Adrenal gland (tissue), 12 donors: ENCODE measurements around the gene CD93. TPM values are rescaled to one million over a fixed set of nuclear protein-coding genes. Genes with fewer than 3 reads are reported as not detected.

Source experiments
- DNase-seq, 7 donors: peaks; one replicate each; pipeline ENCODE4 v3.0.0-alpha.2; 2019 to 2020
- H3K27ac ChIP-seq, 5 donors: fragments of 200-600 bp; sonication (generic) in 4 of 5; 1 replicate in 3 of 5; 2 replicates in 2 of 5; pipeline versions ENCODE4 v1.5.1 to v1.8.0; 2016 to 2020; ENCODE audit warnings: mild to moderate bottlenecking in 1 of 5
- H3K27me3 ChIP-seq: fragments of 200-600 bp; 2 replicates; pipeline ENCODE4 v1.8.0; 2021
- H3K36me3 ChIP-seq, 2 donors: fragments of 200-600 bp; replicated peaks in 1 of 2; 1 replicate in 1 of 2; 2 replicates in 1 of 2; pipeline versions ENCODE4 v1.5.1 to v1.8.0; 2018 to 2022
- H3K4me1 ChIP-seq, 2 donors: fragments of 200-600 bp; replicated peaks in 1 of 2; 1 replicate in 1 of 2; 2 replicates in 1 of 2; pipeline versions ENCODE4 v1.5.1 to v1.8.0; 2018 to 2021
- H3K4me3 ChIP-seq, 4 donors: fragments of 200-600 bp; sonication (generic) in 3 of 4; one replicate each; pipeline ENCODE4 v1.5.1; 2016 to 2018
- H3K9me3 ChIP-seq, 3 donors: fragments of 200-600 bp; sonication (generic) in 1 of 3; replicated peaks in 1 of 3; 1 replicate in 2 of 3; 2 replicates in 1 of 3; pipeline versions ENCODE4 v1.5.1 to v1.8.0; 2016 to 2021
- CTCF ChIP-seq, 6 experiments: fragments of 450-650 bp in 4 of 6; fragments of 200-600 bp in 2 of 6; sonication (generic) in 1 of 6; IDR thresholded peaks; 1 replicate in 5 of 6; 2 replicates in 1 of 6; pipeline versions ENCODE4 v1.5.1 to v1.8.0; 2016 to 2021; ENCODE audit warnings: antibody characterized with exemption in 6 of 6, mild to moderate bottlenecking in 2 of 6, moderate library complexity in 1 of 6
- POLR2A ChIP-seq, 2 donors: fragments of 450-650 bp; IDR thresholded peaks; one replicate each; pipeline ENCODE4 v1.6.1; 2017; ENCODE audit warnings: antibody characterized with exemption in 2 of 2, mild to moderate bottlenecking in 2 of 2, moderate library complexity in 1 of 2
- WGBS, 4 donors: extraction: QIAGEN DNeasy Blood & Tissue Kit in 2 of 4; methylation state at CpG; one replicate each; pipeline versions ENCODE4 v1.1.5 to v1.1.7; 2013 to 2017; 5-methylcytosine and 5-hydroxymethylcytosine counted together
- intact Hi-C, 2 donors: fragments of 100-400 bp; cut with DNase I; formaldehyde crosslinking; loops; one replicate each; pipeline versions ENCODE4 v1.14.1 to v1.15.0; 2022 to 2023
- polyA plus RNA-seq, 3 donors: library from polyadenylated mRNA; stranded (reverse); fragments of 200-250 nt in 2 of 3; fragments of 350-450 nt in 1 of 3; fragmentation: Illumina TruSeq in 1 of 3; extraction: RNeasy Lipid Tissue Mini Kit (QIAGEN cat#74804) in 1 of 3; gene quantifications; one replicate each; pipeline ENCODE4 v1.2.3, GENCODE V29; 2013 to 2014
- total RNA-seq, 9 donors: library from RNA; depleted of rRNA in 4 of 9; stranded (reverse); fragments of >200 nt in 4 of 9; fragments of 120-200 nt in 1 of 9; fragmentation: NEBNext Ultra II Directional in 1 of 9; extraction: Animal tissue kit (Norgen Biotek cat#: 25700) in 1 of 9; gene quantifications; one replicate each; pipeline versions ENCODE4 v1.1.0 to v1.2.4, GENCODE V29; 2013 to 2023
- donor health status: healthy with polysubstance abuse.
- donor health status: Bipolar disorder and iron deficiency.
- donor health status: DM: yes; HTN: yes; CAD: no.
- donor health status: DM: no; HTN: no; CAD: no.
- donor health status: DM: no; HTN: no; CAD: no.
- donor health status: DM: yes; HTN: yes; CAD: no.

The CD93 gene
- total and polyA plus RNA-seq, 12 donors, result 4.3 to 83.0 (median 37.3) TPM

GRCh38 chr20:23071996-23072395 is 14.1 kb downstream of the CD93 start:
- Histone ChIP-seq H3K27me3 (no peaks in the 10 kb centered on the region), H3K4me3 (no peak overlapping the region), H3K27ac (no peak overlapping the region), H3K9me3 (no peaks in the 10 kb centered on the region), H3K4me1 (no peaks in the 10 kb centered on the region), H3K36me3 (no peaks in the 10 kb centered on the region)
- intact Hi-C loops, result no loop called here
- no peak for DNase-seq
- TF ChIP-seq POLR2A (IDR thresholded peaks at IDR 0.05), result no peak
- no peak for TF ChIP-seq CTCF (IDR thresholded peaks at IDR 0.05)
- WGBS, 4 donors, result 76 to 84% (median 81%) methylated on average over 4 of the region's 4 CpGs

GRCh38 chr20:23071398-23071797 is 14.7 kb downstream of the CD93 start:
- H3K4me1 ChIP-seq, result no peaks in the 10 kb centered on the region
- H3K36me3 ChIP-seq, result no peaks in the 10 kb centered on the region
- WGBS, 4 donors, result 59 to 82% (median 62%) methylated on average over 3 of the region's 3 CpGs
- TF ChIP-seq POLR2A (IDR thresholded peaks at IDR 0.05) (no peak), CTCF (IDR thresholded peaks at IDR 0.05) (no peak)
- no peaks in the 10 kb centered on the region for H3K9me3 ChIP-seq
- intact Hi-C loops, result no loop called here
- no peak overlapping the region for H3K27ac ChIP-seq
- DNase-seq, result no peak
- no peaks in the 10 kb centered on the region for H3K27me3 ChIP-seq
- no peak overlapping the region for H3K4me3 ChIP-seq

GRCh38 chr20:23069108-23069507 is 17.0 kb downstream of the CD93 start:
- TF ChIP-seq POLR2A (IDR thresholded peaks at IDR 0.05) (no peak), CTCF (IDR thresholded peaks at IDR 0.05) (no peak)
- WGBS, 4 donors, result 73 to 90% (median 85%) methylated on average over 2 of the region's 2 CpGs
- intact Hi-C loops, result no loop called here

GRCh38 chr20:23068283-23068682 is 17.8 kb downstream of the CD93 start:
- Histone ChIP-seq H3K9me3 (no peaks in the 10 kb centered on the region), H3K27me3 (no peaks in the 10 kb centered on the region), H3K36me3 (no peaks in the 10 kb centered on the region), H3K27ac (no peak overlapping the region), H3K4me1 (no peaks in the 10 kb centered on the region), H3K4me3 (no peak overlapping the region)
- DNase-seq, result no peak
- TF ChIP-seq CTCF (IDR thresholded peaks at IDR 0.05) (no peak), POLR2A (IDR thresholded peaks at IDR 0.05) (no peak)
- 89 to 100% (median 97%) methylated on average over 1 of the region's 1 CpG for whole genome bisulfite sequencing, 4 donors
- intact Hi-C loops, result no loop called here

More at GRCh38 chr20:23069108-23069507, 17.0 kb downstream of the CD93 start:
- no peaks in the 10 kb centered on the region for H3K36me3 ChIP-seq
- H3K4me3 ChIP-seq, result no peak overlapping the region
- no peaks in the 10 kb centered on the region for H3K4me1 ChIP-seq
- no peak for DNase-seq
- no peak overlapping the region for H3K27ac ChIP-seq
- no peaks in the 10 kb centered on the region for H3K9me3 ChIP-seq
- no peaks in the 10 kb centered on the region for H3K27me3 ChIP-seq
